HG02623 (cell line): ENCODE results near the gene LOXL4.

Experiments used
- ATAC-seq: cut with Tn5 transposase; IDR thresholded peaks from one replicate; pipeline ENCODE4 v1.9.1; 2021; ENCODE audit warnings: moderate library complexity; ENCODE audit not compliant: unreplicated experiment

Gene LOXL4

DNA sequence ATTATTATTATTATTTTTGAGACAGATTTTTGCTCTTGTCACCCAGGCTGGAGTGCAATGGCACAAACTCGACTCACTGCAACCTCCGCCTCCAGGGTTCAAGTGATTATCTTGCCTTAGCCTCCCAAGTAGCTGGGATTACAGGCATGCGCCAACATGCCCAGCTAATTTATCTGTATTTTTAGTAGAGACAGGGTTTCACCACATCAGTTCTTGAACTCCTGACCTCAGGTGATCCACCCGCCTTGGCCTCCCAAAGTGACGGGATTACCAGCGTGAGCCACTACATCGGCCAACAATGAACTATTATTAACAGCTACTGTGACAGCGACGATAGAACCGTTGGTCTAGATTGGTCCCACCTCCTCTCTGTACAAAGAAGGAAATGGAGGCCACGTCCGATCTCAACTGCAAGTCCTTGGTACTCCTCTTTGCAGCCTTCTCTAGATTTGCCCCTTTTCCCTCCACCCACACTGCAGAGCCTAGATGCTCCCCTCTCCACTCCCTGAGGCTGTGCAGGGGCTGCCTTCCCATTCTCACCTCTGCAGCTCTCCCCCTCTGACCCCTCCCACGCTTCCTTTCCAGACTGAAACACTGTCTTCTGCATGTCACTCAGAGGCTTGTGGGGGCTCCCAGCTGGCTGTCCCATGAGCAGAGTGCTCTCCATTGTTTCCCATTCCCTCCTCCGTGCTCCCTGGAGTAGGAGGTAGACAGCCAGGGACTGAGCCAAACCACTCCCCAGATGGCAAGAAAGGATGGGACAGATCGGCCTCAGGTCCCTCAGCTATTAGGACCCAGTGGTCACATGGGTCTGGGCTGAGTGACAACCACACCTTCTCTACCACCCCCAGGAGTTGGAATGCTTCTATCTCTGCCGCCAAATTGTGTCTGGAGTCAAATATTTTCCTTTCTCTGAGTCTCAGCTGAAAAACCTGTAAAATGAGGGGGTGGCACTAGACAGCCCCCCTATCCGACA is 2.3 kb downstream of the LOXL4 start:
- ATAC-seq: no peak

DNA sequence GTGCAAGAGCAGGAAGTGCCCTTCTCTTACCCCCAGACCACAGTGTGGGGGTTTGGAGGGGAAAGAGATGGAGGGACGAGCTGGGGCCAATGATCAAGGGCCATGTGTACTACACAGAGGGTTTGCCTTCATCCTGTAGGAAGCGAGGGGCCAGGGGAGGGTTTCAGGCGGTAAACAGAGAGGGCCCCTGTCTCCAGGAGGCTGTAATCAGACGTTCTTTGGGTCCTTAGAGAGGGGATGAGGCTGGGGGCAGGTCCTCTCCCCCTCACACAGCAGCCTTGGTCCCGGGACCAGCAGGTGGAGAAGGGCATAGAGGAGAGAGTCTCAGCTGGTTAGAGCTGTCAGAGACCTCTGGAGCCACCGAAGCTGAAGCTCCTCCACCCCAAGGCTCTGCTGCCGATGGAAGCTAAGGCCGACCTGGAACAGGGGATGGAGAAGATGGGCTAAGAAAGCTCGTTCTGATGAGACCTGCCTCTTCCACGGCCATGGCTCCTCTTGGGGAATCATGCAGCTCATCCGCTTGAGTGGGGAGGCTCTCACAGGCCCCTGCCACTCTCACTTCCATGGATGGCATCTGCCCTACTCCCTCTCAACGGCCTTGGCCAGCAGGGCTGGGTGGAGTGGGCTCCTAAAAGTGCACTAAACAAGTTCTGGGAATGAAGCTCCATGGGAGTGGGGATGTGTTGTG is 3.5 kb downstream of the LOXL4 start:
- no peak for ATAC-seq

DNA sequence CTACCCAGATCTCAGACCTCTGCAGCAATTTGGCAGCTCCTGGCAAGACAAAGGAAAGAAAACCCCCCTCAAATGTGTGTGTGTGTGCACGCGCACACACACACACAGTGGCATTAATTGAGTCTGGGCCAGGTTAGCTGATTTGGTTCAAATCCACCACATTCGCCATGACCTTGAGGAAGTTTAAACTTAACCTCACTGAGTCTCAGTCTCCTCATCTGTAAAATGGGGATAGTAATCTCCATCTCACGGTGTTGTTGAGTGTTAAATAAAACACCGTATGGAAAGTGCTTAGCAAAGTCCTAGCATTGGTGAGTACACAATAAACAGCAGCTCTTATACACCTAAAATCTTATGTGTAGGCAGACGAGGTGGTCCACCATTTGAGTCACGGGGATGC is 4.9 kb downstream of the LOXL4 start:
- no peak for ATAC-seq

DNA sequence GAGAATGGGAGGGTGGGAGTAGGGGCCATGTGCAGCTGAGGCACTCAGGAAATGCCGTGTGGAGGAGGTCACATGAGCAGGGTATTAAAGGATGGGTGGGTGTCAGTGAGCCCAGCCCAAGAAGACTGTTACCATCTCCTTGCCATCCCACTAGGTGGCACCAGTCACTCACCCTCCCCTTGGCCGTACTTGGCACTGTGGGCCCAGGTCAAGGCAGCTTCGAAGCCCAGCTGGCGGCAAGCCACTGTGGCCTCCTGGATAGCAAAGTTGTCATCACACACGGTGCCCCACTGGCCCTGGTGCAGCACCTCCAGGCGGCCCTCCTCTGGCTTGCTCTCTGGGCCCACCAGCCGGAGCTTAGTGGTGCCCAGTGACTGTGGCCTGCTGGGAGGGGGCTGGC is 5.4 kb downstream of the LOXL4 start:
- no peak for ATAC-seq

DNA sequence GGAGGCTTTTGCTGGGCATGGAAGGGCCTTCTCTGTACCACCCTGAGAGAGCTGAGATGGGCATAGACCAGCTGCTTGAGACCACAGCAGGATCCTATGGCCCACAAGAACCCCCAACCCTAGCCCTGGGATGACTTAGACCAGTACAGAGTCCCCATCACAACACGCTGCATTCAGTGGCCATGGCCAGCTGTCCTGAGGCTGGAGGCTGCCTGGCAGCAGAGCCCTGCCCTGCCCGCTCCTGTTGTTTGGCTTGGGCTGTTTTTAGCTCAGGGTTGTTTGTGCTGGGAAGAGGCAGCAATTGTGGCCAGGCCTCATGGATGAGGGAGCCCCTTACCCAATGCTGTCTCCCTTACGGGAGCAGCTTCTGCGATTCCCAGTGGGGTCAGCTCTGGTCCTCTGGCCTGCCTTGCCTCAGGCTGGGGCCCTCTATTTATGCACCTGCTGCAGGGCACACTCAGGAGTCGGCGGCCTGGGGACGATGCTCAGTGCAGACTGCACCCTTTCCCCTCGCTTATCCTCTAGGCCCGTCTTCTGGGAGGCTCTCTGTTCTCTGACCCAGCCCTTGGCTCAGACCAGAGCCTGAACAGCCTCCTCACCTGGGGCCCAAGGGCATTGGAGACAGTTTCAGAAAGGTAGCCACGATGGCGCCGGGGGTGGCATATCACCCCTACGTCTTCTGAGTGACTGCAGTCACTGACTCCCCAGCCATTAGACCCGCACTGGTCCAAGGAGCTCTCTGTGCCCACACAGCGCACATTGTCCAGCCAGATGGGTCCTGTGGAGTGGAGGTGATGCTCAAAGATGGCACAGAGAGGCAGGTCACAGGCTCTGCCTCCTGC is 6.3 kb downstream of the LOXL4 start:
- no peak for ATAC-seq

DNA sequence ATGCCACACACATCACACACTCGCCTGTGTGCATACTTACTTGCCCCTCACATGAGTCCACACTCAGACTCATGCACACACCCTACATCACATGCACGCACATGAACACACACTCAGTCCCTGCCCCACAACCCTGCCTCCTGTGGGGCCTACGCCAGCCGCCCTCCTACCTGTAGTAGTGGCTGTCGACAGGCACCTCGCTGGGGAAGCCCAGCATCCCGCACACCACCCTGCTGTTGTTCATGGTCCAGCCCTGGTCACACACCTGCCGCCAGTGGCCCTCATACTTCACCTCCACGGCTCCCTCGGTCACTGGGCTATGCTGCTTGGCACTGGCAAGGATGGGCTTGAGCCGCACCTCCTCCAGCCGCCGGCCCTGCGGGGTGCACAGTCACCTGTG is 7.2 kb downstream of the LOXL4 start:
- no peak for ATAC-seq

DNA sequence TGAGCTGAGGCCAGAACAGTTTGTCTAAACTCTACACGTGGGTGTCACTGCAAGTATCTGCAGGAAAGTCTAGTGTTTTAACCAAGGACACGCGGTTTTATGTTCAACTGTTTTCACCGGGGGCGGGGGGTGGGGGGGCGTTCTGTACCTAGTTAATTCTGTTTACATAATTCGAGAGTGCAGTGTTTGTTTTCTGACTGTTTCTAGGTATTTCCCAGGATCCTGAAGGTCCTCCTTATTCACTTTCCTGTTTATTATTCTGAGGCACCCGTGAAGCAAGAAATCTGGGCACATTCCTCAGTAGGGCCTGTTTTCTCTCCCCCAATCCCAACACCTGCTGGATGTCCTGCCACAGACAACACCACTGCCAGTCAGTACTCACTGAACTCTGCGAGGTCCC is 7.6 kb downstream of the LOXL4 start:
- ATAC-seq: no peak

DNA sequence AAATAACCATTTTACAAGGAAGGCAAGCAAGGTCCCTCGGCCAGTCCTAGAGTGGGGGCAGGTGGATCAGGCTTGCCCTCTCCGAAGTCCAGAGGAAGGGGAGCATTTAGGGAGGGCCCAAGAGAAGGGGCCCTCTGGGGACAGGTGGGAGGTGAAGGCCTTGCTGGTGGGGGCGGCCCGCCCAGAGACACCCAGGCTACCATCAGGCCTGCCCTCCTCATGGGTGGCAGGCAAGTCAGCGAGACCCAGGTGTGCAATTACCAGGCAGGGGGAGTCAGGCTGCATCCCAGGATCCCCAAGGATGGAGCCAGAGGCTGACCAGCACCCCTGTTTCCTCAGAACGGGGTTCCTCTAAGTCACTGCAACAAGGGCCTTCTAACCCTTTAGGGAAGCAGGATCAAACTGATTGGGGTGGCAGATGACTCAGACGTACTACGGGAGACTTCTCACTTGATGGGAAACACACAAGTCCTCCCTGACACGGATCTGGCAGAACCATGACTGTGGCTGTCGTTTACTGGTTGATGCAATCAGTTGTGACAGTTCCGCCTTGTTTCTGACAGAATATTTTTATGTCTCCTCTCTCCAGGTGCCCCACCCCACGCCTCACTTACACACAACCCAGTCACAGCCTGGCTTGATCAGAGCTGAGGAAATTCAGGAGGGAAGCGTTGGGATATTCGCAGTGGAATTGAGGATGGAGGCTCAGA is 8.2 kb downstream of the LOXL4 start:
- ATAC-seq: no peak

DNA sequence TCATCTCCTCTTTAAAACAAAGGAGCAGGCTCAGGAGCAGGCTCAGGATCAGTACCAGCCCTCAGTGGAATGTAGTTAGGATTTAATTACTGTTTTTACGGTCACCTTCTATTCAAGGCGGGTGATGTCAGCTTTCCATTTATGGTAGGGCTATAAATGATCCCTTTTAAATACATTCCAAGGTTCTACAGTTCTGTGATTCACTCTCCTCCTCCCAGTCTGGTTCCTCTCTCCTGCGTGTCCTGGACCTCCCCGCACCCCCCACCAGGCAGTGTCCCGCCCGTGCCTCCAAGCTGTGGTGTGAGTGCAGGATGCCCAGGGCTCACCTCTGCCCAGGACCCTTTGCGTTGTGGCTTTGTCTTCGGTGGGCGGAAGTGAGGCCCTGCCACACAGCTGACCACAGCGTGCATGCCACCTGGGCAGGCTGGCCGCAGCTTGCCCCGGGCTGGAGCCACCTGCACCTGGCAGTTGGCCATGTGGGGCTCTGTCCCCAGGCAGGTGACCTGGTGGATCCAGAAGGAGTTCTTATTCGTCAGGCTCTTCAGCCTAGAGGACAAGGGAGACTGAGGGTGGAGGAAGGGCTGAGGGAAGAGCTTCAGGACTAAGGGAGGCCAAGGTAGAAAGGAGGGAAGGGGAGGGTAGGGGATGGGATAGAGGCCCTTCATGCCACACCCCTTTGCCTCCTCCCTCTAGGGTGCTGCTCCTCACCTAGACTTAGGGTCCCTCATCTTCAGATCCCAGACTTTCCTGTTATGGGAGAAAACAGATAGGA is 9.1 kb downstream of the LOXL4 start:
- ATAC-seq: no peak

DNA sequence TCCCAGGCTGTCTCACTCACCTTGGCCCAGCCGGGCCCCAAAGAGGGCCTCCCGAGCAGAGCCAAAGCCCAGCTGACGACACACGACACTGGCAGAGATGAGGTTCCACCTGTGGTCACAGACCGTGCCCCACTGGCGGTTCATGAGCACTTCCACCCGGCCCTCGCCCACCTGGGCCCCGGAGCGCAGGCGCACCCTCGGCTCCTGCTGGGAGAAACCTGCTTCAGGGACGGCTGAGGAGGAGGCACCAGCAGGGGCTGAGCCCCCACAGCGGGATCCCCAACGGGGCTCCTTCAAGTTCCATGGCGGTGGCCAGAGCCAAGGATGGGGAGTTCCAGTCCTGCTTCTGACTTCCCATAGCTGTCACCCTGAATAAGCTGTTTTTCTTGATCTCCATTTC is 10.0 kb downstream of the LOXL4 start:
- no peak for ATAC-seq

DNA sequence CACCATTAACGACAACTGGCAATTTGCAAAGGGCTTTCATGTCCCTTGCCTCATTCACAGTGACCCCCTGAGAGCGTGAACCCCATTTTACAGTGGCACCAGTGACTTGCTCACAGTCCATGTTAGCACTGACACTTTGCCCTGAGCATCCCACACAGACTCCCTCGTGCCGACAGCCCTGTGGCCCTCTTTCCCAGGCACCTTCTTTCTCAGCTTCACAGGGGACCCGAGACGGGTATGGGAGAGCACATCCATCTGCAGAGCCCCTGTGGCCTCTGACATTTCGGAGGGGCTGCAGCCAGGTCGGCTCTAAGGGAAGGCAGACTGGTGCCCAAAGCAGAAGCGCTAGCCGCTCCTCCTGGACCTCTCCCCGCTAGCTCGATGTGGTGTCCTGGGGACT is 10.8 kb downstream of the LOXL4 start:
- no peak for ATAC-seq

DNA sequence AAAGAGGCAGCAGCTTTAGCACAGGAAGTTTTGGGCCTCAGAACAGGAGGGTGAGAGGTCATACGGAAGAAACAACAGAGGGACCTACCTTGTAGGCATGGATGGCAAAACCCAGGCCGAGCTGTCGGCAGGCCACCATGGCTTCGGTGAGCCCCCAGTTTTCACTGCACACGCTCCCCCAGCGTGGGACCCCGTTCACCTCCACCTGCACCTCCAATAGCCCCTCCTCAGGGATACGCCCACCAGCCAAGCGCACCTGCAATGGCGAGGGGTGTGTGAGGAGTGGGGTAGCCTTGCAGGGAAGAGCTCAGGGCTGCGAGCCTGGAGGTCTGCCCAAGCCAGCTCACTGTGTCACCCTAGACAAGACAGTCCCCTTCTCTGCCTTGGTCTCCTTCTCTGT is 11.3 kb downstream of the LOXL4 start:
- ATAC-seq: no peak

DNA sequence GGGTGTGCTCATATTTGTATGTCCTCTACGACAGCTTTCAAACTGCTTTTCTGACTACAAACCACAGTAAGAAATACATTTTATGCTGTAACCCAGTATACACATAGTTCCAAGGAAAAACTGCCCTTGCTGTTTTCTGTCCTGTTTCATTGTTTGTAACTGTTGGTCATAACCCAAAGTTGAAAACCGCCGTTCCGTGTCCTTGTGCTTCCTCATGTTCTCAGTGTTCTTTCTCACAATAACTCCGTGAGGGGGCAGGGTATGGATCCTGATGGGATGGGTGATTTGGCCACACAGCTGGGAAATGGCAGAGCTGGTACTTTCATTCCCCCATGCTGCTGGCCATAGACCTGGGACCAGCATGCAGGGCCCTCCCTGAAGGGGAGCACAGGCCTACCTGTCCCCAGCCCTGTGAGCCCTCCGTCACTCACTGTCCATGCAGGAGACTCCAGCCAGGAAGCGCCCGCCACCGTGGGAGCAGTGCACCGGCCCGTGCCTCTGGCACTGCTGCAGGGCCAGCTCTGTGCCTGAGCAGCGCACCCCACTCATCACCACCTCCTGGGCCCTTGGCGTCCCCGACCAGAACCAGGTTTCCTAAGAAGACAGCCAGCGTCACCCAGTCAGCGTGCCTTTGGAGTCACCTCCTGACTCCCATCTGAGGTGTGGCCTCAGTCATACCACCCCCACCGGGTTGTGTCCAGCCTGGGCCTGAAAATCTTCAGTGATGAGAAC is 12.7 kb downstream of the LOXL4 start:
- no peak for ATAC-seq

DNA sequence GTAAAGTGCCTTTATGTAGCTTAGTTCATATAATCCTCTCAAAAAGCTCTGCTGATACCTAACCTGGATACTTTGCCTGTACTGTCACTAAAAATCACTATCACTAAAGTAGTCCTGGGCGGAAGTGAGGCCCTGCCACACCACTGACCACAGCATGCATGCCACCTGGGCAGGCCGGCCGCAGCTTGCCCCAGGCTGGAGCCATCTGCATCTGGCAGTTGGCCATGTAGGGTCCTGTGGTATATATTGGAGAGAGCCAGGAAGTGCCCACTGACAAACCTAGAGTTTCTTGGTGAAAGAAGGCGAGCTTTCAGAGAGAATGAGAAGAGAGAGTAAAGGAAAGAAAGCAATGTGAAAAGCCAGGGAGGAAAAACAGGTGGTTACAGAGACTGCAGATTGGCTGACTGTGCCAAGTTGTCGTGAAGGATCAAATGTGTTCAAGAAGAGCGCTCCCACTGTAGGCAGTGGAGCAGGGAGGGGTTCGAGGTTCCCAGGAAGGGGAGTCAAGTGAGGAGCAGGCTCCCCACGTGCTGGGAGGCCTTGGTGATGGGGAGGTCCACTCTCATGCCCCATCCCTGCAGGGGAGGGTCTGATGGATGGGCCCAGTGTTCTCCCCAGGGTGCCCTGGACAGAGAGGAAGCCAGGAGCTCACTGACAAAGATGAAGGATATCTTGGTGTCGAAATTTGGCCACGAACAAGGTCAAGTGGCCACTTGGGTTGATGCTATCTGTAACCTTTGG is 13.6 kb downstream of the LOXL4 start:
- ATAC-seq: no peak

DNA sequence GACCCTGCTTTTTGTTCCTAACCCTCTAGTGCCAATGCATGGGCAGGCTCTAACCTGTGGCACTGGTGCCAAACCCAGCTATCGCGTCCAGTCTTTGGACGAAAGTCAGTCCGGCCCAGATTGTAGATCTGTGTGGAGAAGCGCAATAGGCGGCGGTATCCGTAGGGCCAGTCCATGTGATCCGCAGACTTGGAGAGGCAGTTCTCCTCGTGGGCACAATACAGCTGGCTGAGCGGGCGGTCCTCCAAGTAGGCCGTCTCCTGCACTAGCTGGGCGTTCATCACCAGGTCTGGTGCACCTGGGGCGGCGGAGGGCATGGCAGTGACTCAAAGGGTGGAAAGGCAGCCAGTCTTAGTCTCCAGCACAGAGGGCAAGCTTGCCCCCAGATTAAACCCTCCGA is 14.5 kb downstream of the LOXL4 start:
- ATAC-seq: no peak

DNA sequence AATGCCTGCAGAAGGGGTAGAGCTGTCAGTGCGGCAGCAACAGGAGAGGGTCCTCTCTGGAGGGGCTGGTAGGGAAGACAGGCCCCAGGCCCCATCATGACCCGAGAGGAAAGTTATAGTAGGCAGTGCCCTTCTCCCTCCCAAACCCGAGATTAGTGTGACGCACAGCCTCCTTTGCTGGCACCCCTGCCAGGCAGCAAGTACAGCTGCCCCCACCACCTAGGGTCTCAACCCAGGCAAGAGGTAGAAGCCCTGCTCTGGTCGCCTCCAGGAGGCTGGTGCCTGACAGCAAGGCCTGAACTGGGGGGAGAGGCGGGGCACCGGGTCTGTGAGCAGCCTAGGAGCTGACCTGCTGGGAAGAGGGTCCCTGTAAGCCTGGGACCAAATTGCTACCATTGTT is 15.5 kb downstream of the LOXL4 start:
- no peak for ATAC-seq

DNA sequence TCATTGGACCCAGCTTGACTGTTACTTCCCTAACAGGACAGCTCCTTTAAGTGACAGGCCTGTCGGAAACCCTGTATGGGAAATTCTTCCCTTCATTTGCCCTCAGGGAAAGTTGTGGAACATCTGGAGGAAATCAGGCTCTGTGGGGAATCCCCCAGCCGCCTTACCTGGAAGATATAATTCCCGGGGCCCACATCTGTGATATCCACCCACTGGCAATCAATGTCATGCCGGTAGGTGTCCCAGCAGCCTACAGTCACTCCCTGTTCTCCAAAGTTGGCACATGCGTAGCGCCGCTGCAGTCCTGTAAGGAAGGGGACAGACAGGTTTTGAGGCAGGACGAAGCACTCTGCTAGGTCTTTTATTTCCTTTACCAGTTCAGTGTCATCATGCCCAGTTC is 16.6 kb downstream of the LOXL4 start:
- ATAC-seq: no peak

DNA sequence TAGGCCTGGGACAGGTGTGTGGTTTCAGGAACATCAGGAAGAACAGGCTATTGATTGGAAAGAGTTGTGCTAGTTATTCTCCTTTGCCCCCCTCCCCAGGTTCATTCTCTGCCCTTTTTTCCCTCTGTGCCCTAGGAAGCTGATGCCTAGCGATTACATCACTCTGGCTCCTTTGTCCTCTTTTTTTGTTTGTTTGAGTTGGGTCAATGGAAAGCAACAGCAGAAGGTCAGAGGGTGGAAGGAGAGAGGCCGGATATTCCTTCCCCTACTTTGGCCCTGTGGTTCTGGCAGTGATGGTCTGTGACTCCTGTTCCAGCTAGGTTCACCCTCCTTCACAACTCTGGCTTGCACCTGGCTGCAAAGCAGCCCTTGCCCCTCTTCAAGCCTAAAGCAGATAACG is 18.9 kb downstream of the LOXL4 start:
- no peak for ATAC-seq

DNA sequence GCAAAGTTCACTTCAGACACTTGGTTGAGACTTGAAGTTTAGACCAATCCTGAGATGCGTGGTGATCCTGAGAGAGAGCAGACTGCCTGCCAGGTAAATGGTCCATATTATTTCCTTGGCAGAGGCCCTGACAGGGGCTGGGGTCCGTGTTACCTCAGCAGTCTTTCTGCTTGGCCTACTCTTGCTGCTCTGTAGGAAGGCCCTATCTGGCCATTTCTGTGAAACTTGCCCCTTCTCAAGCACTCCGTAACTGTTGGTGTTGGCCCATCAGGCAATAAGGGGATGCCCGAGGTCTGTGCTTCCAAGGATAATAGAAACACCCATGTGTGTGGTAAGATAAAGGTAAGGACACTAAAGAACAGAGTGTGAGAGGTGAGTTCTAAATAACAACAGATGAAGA is 20.0 kb downstream of the LOXL4 start:
- no peak for ATAC-seq
